ENCODE results near the gene SHTN1.
A peak's percentile ranks its signal among the peaks of the same experiment; 100 is the strongest.

Gene SHTN1

DNA sequence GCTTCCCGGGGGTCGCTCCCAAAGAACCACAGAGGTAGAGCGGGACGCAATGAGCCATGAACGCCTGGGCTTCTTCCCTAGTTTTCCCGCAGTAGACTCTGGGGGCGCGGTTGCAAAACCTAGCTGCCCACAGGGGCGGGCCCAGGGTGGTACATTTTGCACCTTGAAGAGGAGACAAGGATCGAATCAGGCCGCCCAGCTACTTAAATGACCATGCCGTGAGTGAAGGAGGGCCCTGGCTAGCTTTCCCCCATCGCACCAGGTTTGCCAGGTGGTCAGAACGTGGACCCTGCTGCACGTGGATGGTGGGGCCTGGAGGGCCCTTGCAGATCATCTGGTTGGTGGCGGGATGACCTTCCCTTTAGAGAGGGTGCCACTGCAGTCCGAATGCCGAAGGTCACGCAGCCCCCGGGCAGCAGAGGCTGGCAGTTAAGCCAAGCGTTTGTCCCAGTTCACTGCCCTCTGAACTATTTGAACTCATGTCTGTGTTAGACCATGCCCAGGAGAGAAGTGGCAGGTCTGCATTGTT is 604 bp upstream of the SHTN1 start:
- DNase-seq (ENCODE audit: low spot score): peak; percentile 36
- in situ Hi-C loops (cut with MboI; ENCODE audit: low pct_unique_long_range_greater_than_20kb, low sequenced_read_pairs, unreplicated experiment): no loop called here

DNA sequence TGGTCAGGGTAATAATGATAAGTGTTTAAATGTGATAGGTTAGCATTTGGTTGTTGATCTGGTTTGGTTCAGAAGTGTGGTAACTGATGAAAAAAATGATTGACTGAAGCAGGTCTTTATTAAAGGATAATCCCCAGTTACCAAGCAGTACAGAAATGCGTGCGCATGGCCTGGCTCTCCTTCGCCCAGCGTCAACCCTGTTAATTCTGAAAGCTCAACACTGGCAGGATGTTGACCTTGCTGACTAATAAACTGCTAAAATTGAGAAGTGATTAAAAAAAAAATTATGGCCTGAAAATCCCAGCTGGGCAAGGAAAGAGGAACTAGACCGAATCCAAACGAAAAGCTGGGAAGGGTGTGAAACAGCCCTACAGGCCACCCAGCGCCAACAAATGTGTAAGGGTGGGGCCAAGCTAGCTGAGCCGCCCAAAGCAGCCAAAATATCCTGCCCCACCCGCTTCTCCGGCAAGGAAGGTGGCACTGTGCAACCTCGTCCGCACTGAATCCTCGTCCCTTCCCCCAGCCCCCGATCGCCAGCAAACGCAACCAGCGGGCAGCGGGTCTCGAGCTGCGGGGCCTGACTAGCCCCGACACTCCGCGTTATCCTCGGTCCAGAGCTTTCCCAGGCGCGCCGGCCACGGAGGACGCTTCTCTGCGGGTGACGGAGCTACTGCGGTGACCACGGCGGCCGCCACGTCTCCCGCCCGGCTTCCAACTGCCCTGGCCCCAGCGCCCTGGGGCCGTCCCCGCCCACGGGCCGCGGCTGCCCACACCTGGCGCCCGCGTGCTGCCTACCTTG is 561 bp downstream of the SHTN1 start:
- peak; percentile 44 for DNase-seq (ENCODE audit: low spot score)
- TF ChIP-seq, protein P1, sequence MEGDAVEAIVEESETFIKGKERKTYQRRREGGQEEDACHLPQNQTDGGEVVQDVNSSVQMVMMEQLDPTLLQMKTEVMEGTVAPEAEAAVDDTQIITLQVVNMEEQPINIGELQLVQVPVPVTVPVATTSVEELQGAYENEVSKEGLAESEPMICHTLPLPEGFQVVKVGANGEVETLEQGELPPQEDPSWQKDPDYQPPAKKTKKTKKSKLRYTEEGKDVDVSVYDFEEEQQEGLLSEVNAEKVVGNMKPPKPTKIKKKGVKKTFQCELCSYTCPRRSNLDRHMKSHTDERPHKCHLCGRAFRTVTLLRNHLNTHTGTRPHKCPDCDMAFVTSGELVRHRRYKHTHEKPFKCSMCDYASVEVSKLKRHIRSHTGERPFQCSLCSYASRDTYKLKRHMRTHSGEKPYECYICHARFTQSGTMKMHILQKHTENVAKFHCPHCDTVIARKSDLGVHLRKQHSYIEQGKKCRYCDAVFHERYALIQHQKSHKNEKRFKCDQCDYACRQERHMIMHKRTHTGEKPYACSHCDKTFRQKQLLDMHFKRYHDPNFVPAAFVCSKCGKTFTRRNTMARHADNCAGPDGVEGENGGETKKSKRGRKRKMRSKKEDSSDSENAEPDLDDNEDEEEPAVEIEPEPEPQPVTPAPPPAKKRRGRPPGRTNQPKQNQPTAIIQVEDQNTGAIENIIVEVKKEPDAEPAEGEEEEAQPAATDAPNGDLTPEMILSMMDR (IDR thresholded peaks at IDR 0.05; ENCODE audit: extremely low read depth, insufficient read depth, missing control alignments): no peak
- in situ Hi-C loops (cut with MboI; ENCODE audit: low pct_unique_long_range_greater_than_20kb, low sequenced_read_pairs, unreplicated experiment): no loop called here

More for the DNA sequence above, 604 bp upstream of the SHTN1 start:
- TF ChIP-seq, protein P1 (IDR thresholded peaks at IDR 0.05; ENCODE audit: extremely low read depth, insufficient read depth, missing control alignments): no peak

DNA sequence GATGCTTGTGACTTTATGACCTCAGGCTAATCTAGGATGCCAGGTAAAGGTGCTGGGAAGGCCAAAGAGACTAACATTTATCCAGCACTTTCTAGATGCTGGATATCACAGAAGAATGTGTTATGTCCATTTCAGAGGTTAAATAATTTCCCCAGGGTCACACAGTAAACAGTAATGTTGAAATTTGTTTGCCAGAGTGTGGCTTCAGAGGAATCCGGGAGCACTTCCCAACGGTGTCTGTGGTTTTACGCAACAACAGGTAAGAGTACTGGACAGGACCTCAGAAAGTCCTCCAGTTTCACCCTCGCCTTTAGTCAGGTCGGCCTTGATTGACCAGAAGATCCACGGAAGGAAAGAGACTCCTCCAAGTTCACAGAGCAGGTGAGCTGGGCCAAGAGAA is 1.7 kb downstream of the SHTN1 start:
- no peak for DNase-seq (ENCODE audit: low spot score)
- in situ Hi-C loops (cut with MboI; ENCODE audit: low pct_unique_long_range_greater_than_20kb, low sequenced_read_pairs, unreplicated experiment): no loop called here
- TF ChIP-seq, protein P1 (IDR thresholded peaks at IDR 0.05; ENCODE audit: extremely low read depth, insufficient read depth, missing control alignments): no peak

DNA sequence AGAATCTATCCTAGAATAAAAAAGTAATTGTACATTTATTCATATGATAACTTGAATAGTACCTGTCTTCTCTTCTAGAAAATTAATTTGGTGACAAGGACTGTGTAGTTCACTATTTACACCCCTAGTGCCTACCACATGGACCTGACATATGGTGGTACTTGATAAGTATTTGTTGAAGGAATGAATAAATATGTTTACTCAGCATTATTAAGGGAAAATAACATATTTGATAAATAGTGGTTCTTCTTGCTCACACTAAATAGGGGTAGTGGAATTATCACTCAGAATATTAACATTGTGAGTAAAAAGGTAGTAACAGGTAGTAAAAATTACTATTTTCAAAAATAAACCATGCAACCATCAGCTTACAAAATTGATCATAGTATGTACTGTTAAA is 2.8 kb downstream of the SHTN1 start:
- TF ChIP-seq, protein P1 (IDR thresholded peaks at IDR 0.05; ENCODE audit: extremely low read depth, insufficient read depth, missing control alignments): no peak
- DNase-seq (ENCODE audit: low spot score): no peak
- in situ Hi-C loops (cut with MboI; ENCODE audit: low pct_unique_long_range_greater_than_20kb, low sequenced_read_pairs, unreplicated experiment): no loop called here

DNA sequence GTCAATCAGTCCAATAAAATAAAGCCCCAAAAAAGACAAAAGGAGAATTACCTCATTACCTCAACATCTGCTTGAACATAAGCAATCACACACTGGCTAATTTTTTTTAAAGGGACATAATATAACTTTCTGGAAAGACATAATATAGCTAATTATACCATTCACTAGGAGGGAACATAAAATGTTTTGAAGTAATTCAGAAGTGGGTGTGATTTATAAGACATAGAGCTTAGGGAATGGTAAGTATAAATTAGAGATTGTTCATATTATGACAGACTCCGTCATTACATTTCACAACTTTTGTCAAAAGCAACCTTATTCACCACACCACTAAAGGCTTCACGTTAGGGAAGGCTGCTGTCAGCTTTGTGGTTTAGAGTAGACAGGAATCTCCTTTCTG is 3.8 kb downstream of the SHTN1 start:
- TF ChIP-seq, protein P1 (IDR thresholded peaks at IDR 0.05; ENCODE audit: extremely low read depth, insufficient read depth, missing control alignments): no peak
- in situ Hi-C loops (cut with MboI; ENCODE audit: low pct_unique_long_range_greater_than_20kb, low sequenced_read_pairs, unreplicated experiment): no loop called here
- DNase-seq (ENCODE audit: low spot score): no peak

DNA sequence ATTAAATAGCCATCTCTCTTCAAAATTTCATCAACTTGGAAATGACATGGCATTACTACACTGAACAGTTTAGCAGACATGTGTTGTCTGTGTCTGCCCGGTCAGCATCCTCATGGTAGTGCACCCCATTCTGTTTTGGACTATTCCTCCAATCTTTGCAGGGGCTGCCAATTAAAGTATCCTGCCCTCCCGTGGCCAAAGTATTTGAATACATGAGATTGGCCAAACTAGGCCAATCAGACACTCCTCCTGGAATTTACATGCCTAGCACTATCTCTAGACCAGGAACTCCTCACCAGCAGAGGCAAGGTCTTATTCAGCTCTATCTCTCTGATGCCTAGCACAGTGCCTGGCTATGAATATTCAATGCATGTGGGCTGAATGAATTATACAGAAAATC is 4.4 kb downstream of the SHTN1 start:
- TF ChIP-seq, protein P1 (IDR thresholded peaks at IDR 0.05; ENCODE audit: extremely low read depth, insufficient read depth, missing control alignments): no peak
- DNase-seq (ENCODE audit: low spot score): no peak

More for the DNA sequence above, 4.4 kb downstream of the SHTN1 start:
- in situ Hi-C loops (cut with MboI; ENCODE audit: low pct_unique_long_range_greater_than_20kb, low sequenced_read_pairs, unreplicated experiment): no loop called here

All from GM13977 (cell line).